NT2/D1 (cell line): ENCODE results near the gene TAOK1.

Source experiments
- SUZ12 ChIP-seq: IDR thresholded peaks from 2 replicates; pipeline ENCODE4 v1.6.1; 2011; ENCODE audit not compliant: insufficient read length, insufficient read depth; ENCODE audit errors: extremely low read depth
- YY1 ChIP-seq: IDR thresholded peaks from 2 replicates; pipeline ENCODE4 v1.6.1; 2011; ENCODE audit not compliant: insufficient read length, insufficient read depth
- ZNF274 ChIP-seq: IDR thresholded peaks from 2 replicates; pipeline ENCODE4 v1.6.1; 2011; ENCODE audit warnings: mild to moderate bottlenecking, low read depth, low read length

DNA sequence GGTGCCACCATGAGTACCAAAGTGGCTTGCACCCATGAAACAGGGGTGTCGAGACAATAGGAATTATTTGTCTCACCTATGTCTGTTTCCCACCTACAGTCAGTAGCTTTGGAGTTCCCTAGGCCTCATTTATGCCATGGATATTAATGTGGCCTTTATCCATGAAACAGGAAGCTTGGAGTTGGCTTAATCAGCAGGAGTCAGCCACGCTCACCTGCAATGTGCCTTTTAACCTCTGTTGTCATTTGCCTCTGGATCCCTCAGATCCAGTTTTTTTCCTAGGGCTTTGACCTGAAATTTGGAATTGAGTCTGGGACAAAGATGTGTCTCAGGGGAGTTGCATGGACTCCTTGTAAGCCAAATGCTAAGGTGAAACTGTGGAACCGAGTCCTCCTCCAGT, 44.4 kb downstream of the TAOK1 start:
- TF ChIP-seq SUZ12 (no peak), ZNF274 (no peak), YY1 (no peak)
